Dedifferentiated amniotic fluid mesenchymal stem cell (primary cell): ENCODE data around the gene PRPF19.
A peak's percentile ranks its signal among the peaks of the same experiment; 100 is the strongest.

ENCODE experiments used
- DNase-seq: peaks from one replicate; pipeline ENCODE4 v3.0.0-alpha.2; 2016; ENCODE audit errors: extremely low spot score

The PRPF19 gene

DNA sequence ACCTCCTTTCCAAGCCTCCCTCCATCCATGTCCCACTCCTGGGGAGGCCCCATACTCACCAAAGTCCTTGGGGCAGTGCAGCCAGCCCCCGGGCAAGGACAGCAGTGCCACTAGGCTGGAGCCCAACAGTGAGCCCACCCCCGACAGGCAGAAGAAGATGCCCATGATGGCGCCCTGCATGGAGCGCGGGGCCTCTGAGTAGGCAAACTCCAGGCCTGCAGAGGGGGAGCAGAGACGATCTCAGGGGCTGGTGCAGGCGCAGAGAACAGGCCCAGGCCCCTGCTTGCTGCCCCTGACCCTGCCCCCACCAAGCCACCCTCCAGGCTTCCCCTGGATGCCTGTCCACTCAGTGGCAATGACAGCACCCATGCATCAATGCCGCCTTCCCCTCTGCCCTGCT is 31.4 kb upstream of the PRPF19 start:
- no peak for DNase-seq

- no peak for DNase-seq
Observed at GRCh38 chr11:60937144-60937527, 30.8 kb upstream of the PRPF19 start.

- DNase-seq, result no peak
Observed at GRCh38 chr11:60936467-60937143, 30.2 kb upstream of the PRPF19 start.

DNA sequence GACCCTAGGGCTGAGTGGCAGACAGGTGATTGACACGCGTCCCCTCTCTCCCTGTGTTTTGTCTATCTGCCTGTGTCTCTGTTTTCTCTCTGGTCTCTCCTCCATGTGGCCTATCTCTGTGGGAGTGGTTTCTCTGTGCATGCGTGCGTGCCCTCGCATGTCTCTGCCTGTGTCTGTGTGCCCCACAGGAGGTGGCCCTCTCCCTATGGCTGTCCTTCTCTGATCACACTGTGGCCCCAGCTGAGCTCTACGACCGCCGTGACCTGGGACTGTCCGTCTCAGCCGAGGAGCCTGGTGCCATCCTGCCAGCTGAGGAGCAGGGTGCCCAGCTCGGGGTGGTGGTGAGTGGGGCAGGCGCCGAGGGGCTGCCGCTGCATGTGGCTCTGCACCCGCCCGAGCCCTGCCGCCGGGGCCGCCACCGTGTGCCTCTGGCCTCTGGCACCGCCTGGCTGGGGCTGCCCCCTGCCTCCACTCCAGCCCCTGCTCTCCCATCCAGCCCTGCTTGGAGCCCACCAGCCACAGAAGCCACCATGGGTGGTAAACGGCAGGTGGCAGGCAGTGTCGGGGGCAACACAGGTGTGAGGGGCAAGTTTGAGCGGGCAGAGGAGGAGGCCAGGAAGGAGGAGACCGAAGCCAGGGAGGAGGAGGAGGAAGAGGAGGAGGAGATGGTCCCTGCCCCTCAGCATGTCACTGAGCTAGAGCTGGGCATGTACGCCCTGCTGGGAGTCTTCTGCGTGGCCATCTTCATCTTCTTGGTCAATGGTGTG is 29.5 kb upstream of the PRPF19 start:
- no peak for DNase-seq

DNA sequence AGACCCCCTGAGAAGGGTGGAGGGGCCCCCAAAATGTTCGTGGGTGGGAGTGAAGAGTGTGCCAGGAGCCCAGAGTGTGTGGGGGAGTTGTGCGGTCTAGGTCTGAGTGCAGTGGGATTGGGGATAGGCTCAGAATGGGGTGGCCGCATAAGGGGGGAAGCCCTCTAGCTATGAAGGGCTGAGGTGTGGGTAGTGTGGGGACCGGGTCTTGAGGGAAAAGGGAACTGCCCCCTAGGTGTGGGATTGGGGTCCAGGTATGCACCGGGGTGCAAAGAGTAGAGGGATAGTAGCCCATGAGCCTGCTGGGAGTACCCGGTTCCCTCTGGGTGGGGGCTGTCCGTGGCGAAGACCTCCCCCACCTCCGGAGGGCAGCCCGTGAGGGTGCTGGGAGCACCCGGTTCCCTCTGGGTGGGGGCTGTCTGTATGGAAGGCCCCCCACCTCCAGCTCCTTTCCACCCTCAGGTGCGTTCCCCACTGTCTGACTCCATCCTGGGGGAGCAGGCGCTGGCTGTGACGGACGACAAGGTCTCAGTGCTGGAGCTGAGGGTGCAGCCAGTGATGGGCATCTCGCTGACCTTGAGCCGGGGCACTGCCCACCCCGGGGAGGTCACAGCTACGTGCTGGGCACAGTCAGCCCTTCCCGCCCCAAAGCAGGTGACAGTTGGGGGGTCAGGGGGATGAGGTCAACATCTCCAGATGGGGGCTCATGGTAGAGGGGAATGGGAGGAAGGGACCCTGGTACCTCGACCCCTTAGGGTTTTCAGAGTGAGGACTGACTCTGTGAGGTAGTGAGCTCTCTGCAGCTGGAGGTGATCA is 28.6 kb upstream of the PRPF19 start:
- no peak for DNase-seq

- DNase-seq, result no peak
Observed at GRCh38 chr11:60934124-60934789, 27.9 kb upstream of the PRPF19 start.

GRCh38 chr11:60933416-60934123 is 27.2 kb upstream of the PRPF19 start:
- no peak for DNase-seq

- no peak for DNase-seq
Observed at GRCh38 chr11:60932605-60933356, 26.4 kb upstream of the PRPF19 start.

- DNase-seq, result no peak
Observed at GRCh38 chr11:60931917-60932316, 25.5 kb upstream of the PRPF19 start.

DNA sequence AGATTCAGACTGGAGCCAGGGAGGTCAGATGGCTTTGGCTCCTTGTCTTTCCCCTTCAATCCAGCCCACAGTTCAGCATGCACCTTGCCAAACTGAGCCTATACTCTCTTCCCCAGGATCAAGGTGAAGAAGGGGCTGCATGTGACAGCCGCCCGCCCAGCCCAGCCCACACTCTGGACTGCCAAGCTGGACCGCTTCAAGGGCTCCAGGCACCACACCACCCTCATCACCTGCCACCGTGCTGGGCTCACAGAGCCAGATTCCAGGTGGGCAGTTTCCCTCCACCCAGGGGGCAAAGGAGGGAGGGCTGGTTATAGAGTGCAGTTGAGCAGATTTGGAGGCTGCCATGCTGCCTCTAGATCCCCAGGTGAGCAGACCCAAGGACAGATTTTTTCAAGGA is 24.0 kb upstream of the PRPF19 start:
- no peak for DNase-seq

- no peak for DNase-seq
Observed at GRCh38 chr11:60929764-60930163, 23.4 kb upstream of the PRPF19 start.

DNA sequence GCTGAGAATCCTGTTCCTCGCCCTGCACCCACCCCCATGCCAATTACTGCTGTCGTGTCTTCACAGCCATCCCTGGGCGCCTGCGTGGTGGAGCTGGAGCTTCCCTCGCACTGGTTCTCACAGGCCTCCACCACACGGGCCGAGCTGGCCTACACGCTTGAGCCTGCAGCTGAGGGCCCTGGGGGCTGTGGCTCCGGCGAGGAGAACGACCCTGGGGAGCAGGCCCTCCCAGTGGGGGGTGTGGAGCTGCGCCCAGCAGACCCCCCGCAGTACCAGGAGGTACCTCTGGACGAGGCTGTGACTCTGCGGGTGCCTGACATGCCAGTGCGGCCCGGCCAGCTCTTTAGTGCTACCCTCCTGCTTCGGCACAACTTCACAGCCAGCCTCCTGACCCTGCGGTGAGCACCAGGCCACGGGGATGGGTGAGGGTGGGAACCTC is 22.2 kb upstream of the PRPF19 start:
- DNase-seq, result no peak

DNA sequence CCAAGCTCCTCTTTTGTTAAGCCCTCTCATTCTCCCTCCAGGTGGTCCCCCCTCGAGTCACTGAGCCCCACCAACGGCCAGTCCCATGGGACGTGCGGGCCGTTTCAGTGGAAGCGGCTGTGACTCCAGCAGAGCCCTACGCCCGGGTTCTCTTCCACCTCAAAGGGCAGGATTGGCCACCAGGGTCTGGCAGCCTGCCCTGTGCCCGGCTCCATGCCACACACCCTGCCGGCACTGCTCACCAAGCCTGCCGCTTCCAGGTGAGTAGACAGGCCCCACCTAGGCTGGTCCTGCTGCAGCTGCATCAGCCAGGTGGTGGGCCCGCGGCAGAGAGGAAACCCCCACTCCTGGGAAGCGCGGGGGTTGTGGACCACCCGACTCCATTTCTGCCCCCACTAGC is 21.2 kb upstream of the PRPF19 start:
- DNase-seq, result no peak

DNA sequence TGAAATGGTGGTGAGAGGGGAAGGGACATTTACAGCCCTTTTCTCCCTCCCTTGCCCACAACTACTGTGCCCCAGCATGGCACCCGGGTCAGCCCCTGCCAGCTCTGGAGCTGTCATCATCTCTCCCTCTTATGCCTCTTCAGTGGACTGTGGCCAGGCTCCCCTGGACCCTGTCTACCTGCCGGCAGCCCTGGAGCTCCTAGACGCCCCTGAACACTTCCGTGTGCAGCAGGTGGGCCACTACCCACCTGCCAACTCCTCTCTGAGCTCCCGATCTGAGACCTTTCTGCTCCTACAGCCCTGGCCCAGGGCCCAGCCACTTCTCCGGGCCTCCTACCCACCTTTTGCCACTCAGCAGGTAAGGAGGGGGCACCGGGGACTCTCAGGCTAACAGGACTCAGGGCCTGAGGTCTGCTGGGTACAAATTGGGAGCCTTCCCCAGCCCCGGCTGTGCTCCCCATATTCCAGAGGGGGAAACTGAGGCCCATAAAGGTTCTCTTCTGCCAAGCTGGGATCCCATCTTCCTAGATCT is 20.7 kb upstream of the PRPF19 start:
- DNase-seq, result no peak

- DNase-seq, result no peak
Observed at GRCh38 chr11:60926500-60926899, 20.1 kb upstream of the PRPF19 start.

GRCh38 chr11:60925868-60926267 is 19.5 kb upstream of the PRPF19 start:
- DNase-seq, result no peak

GRCh38 chr11:60924906-60925853 is 18.8 kb upstream of the PRPF19 start:
- no peak for DNase-seq

GRCh38 chr11:60924110-60924905 is 17.9 kb upstream of the PRPF19 start, which contains the start of gene TMEM132A:
TMEM132A (plus strand) TSS chr11:60924460; CDS start chr11:60924634, 174 bp downstream.
- peak; percentile 38 for DNase-seq
